ENCODE results near the gene PXYLP1.

Gene PXYLP1

GRCh38 chr3:141330235-141330634 lies 98.6 kb downstream of the PXYLP1 start:
- no peak for DNase-seq

GRCh38 chr3:141330718-141331376 lies 99.2 kb downstream of the PXYLP1 start:
- DNase-seq: no peak

GRCh38 chr3:141331377-141332318 lies 100.0 kb downstream of the PXYLP1 start:
- no peak for DNase-seq

GRCh38 chr3:141332416-141332815 lies 100.8 kb downstream of the PXYLP1 start:
- no peak for DNase-seq

- no peak for DNase-seq
Observed at GRCh38 chr3:141333836-141334626, 102.4 kb downstream of the PXYLP1 start.

GRCh38 chr3:141334627-141335250 lies 103.1 kb downstream of the PXYLP1 start:
- DNase-seq: no peak

- no peak for DNase-seq
Observed at GRCh38 chr3:141335531-141336061, 104.0 kb downstream of the PXYLP1 start.

GRCh38 chr3:141336672-141337522 lies 105.3 kb downstream of the PXYLP1 start:
- no peak for DNase-seq

GRCh38 chr3:141337523-141337854 lies 105.9 kb downstream of the PXYLP1 start:
- no peak for DNase-seq

- DNase-seq: no peak
Observed at GRCh38 chr3:141337991-141338390, 106.4 kb downstream of the PXYLP1 start.

- DNase-seq: no peak
Observed at GRCh38 chr3:141338881-141339280, 107.3 kb downstream of the PXYLP1 start.

- no peak for DNase-seq
Observed at GRCh38 chr3:141341536-141341935, 109.9 kb downstream of the PXYLP1 start.

GRCh38 chr3:141342386-141342785 lies 110.8 kb downstream of the PXYLP1 start:
- DNase-seq: no peak

- DNase-seq: no peak
Observed at GRCh38 chr3:141343077-141343476, 111.5 kb downstream of the PXYLP1 start.

GRCh38 chr3:141343865-141344271 lies 112.2 kb downstream of the PXYLP1 start:
- DNase-seq: no peak

All from DMS 273 treated with DMSO at 0.1 percent for 48 hours (cell line).